ENCODE measurements around the gene CRYBB1. TPM values are rescaled to one million over a fixed set of nuclear protein-coding genes. Genes with fewer than 3 reads are reported as not detected.

CRYBB1 gene
- total RNA-seq, 1 experiment from 2014 or later: not detected

DNA sequence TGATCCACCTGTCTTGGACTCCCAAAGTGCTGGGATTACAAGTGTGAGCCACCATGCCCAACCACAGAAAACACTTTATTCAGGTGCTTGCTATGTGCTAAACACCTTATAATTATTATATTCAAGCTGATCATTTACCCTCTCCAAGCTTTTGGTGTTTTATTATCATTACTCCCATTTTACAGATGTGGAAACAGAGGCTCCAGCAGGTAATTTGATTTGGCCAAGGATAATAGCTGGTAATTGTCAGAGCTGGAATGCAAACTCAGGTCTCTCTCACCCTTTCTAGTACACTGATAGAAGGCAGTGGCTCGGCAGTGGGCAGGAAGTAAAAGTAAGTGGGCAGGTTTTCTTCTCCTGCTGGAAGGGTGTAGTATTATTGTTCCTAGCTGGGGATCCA is 24.1 kb downstream of the CRYBB1 start:
- no peak overlapping the region for H3K4me3 ChIP-seq (ENCODE audit: low read depth in 2 of 2, low read length in 2 of 2)
- in situ Hi-C loops (cut with HindIII; ENCODE audit: low pct_unique_long_range_greater_than_20kb, low sequenced_read_pairs) (no loop called here), intact Hi-C loops (cut with micrococcal nuclease; ENCODE audit: unreplicated experiment) (no loop called here)
- BruUV-seq (replicated peaks): no TSS peak
- ATAC-seq (no peak), DNase-seq (ENCODE audit: low read depth, low spot score) (no peak)
- H3K4me1 ChIP-seq (ENCODE audit: control insufficient read depth, insufficient read depth, low read length): no peaks in the 10 kb centered on the region; the same call in 1 of the 2 replicates
- H3K27ac ChIP-seq (ENCODE audit: low read length): no peak overlapping the region
- CTCF ChIA-PET: no interaction called here
- TF ChIP-seq, protein P1, sequence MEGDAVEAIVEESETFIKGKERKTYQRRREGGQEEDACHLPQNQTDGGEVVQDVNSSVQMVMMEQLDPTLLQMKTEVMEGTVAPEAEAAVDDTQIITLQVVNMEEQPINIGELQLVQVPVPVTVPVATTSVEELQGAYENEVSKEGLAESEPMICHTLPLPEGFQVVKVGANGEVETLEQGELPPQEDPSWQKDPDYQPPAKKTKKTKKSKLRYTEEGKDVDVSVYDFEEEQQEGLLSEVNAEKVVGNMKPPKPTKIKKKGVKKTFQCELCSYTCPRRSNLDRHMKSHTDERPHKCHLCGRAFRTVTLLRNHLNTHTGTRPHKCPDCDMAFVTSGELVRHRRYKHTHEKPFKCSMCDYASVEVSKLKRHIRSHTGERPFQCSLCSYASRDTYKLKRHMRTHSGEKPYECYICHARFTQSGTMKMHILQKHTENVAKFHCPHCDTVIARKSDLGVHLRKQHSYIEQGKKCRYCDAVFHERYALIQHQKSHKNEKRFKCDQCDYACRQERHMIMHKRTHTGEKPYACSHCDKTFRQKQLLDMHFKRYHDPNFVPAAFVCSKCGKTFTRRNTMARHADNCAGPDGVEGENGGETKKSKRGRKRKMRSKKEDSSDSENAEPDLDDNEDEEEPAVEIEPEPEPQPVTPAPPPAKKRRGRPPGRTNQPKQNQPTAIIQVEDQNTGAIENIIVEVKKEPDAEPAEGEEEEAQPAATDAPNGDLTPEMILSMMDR (IDR thresholded peaks at IDR 0.05): no peak
- TF ChIP-seq SIN3A (IDR thresholded peaks at IDR 0.05; ENCODE audit: borderline replicate concordance, insufficient read depth, low read depth, low read length) (no peak), TCF7L2 (IDR thresholded peaks at IDR 0.05; ENCODE audit: low read depth, low read length) (no peak), POLR2AphosphoS5 (IDR thresholded peaks at IDR 0.05; ENCODE audit: low read depth, low read length) (no peak)
- TF ChIP-seq, protein P2, sequence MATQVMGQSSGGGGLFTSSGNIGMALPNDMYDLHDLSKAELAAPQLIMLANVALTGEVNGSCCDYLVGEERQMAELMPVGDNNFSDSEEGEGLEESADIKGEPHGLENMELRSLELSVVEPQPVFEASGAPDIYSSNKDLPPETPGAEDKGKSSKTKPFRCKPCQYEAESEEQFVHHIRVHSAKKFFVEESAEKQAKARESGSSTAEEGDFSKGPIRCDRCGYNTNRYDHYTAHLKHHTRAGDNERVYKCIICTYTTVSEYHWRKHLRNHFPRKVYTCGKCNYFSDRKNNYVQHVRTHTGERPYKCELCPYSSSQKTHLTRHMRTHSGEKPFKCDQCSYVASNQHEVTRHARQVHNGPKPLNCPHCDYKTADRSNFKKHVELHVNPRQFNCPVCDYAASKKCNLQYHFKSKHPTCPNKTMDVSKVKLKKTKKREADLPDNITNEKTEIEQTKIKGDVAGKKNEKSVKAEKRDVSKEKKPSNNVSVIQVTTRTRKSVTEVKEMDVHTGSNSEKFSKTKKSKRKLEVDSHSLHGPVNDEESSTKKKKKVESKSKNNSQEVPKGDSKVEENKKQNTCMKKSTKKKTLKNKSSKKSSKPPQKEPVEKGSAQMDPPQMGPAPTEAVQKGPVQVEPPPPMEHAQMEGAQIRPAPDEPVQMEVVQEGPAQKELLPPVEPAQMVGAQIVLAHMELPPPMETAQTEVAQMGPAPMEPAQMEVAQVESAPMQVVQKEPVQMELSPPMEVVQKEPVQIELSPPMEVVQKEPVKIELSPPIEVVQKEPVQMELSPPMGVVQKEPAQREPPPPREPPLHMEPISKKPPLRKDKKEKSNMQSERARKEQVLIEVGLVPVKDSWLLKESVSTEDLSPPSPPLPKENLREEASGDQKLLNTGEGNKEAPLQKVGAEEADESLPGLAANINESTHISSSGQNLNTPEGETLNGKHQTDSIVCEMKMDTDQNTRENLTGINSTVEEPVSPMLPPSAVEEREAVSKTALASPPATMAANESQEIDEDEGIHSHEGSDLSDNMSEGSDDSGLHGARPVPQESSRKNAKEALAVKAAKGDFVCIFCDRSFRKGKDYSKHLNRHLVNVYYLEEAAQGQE (IDR thresholded peaks at IDR 0.05; ENCODE audit: insufficient read depth in 1 of 2, low read depth in 2 of 2, low read length in 1 of 2): no peak
- POLR2A ChIA-PET: no interaction called here
- H3K27me3 ChIP-seq (ENCODE audit: control insufficient read depth, insufficient read depth, low read length): no peaks in the 10 kb centered on the region; the same call in 1 of the 2 replicates
- H3K36me3 ChIP-seq (ENCODE audit: control insufficient read depth, insufficient read depth, low read length): no peaks in the 10 kb centered on the region; the same call in 1 of the 2 replicates
- no peaks in the 10 kb centered on the region for H3K9me3 ChIP-seq (ENCODE audit: control insufficient read depth, insufficient read depth, low read depth, low read length)

DNA sequence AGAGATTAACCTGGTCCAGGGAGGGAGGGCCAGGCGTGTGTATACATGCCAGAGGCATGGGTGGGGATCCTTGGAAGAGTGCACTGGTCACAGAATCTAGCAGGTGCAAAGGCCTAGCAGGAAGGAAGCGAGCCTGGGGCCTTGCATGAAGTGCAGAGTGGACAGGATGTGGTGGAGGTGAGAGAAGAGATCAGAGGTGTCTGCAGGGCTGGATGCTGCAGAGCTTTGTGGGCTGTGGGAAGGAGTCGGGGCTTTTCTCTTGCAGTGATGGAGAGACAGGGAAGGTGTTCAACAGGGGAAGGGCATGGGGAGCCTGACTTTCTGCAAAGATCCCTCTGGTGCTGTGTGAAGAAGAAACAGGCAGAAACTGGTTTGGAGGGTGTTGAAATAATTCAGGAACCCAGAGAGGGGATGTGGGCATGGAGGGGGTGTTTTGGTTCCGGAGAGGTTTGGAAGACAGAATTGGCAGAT is 25.4 kb downstream of the CRYBB1 start:
- in situ Hi-C loops (cut with HindIII; ENCODE audit: low pct_unique_long_range_greater_than_20kb, low sequenced_read_pairs) (no loop called here), intact Hi-C loops (cut with micrococcal nuclease; ENCODE audit: unreplicated experiment) (no loop called here)
- ChIA-PET CTCF (no interaction called here), POLR2A (no interaction called here)
- Histone ChIP-seq H3K9me3 (ENCODE audit: control insufficient read depth, insufficient read depth, low read depth, low read length) (no peaks in the 10 kb centered on the region), H3K4me1 (ENCODE audit: control insufficient read depth, insufficient read depth, low read length) (no peaks in the 10 kb centered on the region; the same call in 1 of the 2 replicates), H3K4me3 (ENCODE audit: low read depth in 2 of 2, low read length in 2 of 2) (no peak overlapping the region), H3K27ac (ENCODE audit: low read length) (no peak overlapping the region), H3K27me3 (ENCODE audit: control insufficient read depth, insufficient read depth, low read length) (no peaks in the 10 kb centered on the region), H3K36me3 (ENCODE audit: control insufficient read depth, insufficient read depth, low read length) (no peaks in the 10 kb centered on the region; the same call in 1 of the 2 replicates)
- no TSS peak for BruUV-seq (replicated peaks)
- DNase-seq (ENCODE audit: low read depth, low spot score) (no peak), ATAC-seq (no peak)
- TF ChIP-seq, protein P1 (IDR thresholded peaks at IDR 0.05): no peak
- no peak for TF ChIP-seq POLR2AphosphoS5 (IDR thresholded peaks at IDR 0.05; ENCODE audit: low read depth, low read length)
- TF ChIP-seq TCF7L2 (IDR thresholded peaks at IDR 0.05; ENCODE audit: low read depth, low read length): no peak
- TF ChIP-seq SIN3A (IDR thresholded peaks at IDR 0.05; ENCODE audit: borderline replicate concordance, insufficient read depth, low read depth, low read length): no peak
- TF ChIP-seq, protein P2 (IDR thresholded peaks at IDR 0.05; ENCODE audit: insufficient read depth in 1 of 2, low read depth in 2 of 2, low read length in 1 of 2): no peak

All from Panc1 (cell line).